Fibroblast of the aortic adventitia (primary cell): ENCODE results near the gene SLC51A. TPM values are rescaled to one million over a fixed set of nuclear protein-coding genes. Genes with fewer than 3 reads are reported as not detected.

Source experiments
- DNase-seq: peaks from one replicate; pipeline ENCODE4 v3.0.0-alpha.2; 2010; ENCODE audit warnings: low read depth
- H3K4me3 ChIP-seq: 2 replicates; pipeline ENCODE4 v1.5.1; 2011; ENCODE audit warnings: low read depth, mild to moderate bottlenecking, control low read depth, low read length, moderate library complexity
- total RNA-seq: library from RNA; depleted of rRNA; stranded (reverse); fragments of >200 nt; gene quantifications from 2 replicates; pipeline ENCODE4 v1.2.3, GENCODE V29; 2012; ENCODE audit warnings: low replicate concordance
- TF ChIP-seq, protein P1 (sequence below): IDR thresholded peaks from 2 replicates; pipeline ENCODE4 v1.5.1; 2011; ENCODE audit warnings: mild to moderate bottlenecking, low read length, control low read depth, inconsistent platforms; ENCODE audit not compliant: insufficient read depth

The SLC51A gene
- total RNA-seq, 1 donor, result not detected

DNA sequence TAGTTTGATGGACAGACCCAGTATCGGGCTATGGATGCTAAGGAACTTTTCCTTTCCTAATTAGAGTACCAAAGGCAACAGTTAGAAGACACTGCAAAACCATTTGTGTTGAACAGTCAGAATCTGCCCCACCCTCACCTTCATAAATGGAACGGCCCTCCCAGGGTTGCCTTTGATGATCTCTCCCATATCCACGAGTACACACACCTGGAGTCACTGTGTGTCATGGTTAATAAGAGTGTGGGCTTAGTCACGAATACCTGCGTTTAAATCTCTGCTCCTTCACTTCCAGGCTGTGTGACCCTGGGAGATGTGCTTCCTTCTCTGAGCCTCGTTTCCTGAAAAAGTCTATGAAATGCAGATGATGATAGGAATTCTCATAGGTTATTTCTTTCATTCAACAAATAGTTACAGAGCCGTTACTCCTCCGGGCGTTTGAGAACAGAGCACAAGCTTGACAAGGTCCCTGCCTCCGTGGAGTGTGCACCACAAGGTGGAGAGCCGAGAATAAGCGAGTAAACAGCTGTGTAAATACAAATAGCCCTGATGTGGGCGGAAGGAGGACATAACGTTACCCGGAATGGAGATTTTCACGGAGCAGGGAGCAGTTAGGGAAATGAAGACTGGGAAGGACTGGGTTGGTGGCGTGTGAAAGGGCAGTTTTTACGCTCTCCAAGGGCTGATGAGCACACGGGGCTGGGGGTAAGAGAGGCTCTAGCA is 6.7 kb downstream of the SLC51A start:
- DNase-seq, result no peak
- TF ChIP-seq, protein P1, sequence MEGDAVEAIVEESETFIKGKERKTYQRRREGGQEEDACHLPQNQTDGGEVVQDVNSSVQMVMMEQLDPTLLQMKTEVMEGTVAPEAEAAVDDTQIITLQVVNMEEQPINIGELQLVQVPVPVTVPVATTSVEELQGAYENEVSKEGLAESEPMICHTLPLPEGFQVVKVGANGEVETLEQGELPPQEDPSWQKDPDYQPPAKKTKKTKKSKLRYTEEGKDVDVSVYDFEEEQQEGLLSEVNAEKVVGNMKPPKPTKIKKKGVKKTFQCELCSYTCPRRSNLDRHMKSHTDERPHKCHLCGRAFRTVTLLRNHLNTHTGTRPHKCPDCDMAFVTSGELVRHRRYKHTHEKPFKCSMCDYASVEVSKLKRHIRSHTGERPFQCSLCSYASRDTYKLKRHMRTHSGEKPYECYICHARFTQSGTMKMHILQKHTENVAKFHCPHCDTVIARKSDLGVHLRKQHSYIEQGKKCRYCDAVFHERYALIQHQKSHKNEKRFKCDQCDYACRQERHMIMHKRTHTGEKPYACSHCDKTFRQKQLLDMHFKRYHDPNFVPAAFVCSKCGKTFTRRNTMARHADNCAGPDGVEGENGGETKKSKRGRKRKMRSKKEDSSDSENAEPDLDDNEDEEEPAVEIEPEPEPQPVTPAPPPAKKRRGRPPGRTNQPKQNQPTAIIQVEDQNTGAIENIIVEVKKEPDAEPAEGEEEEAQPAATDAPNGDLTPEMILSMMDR, result no peak
- no peak overlapping the region for H3K4me3 ChIP-seq

DNA sequence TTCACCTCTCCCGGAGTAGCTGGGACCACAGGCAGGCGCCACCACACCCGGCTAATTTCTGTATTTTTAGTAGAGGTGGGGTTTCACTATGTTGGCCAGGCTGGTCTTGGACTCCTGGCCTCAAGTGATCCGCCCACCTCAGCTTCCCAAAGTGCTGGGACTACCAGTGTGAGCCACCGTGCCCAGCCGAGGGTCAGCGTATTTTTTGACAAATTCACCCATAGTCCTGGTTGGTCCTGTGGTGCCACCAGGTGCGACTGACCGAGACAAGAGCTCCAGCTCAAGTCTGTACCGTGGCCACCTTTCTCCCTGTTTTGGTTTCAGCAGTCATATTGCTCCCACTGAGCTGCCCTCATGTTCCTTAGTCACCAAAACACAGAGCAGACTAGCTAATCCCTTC is 8.8 kb downstream of the SLC51A start:
- TF ChIP-seq, protein P1, result no peak
- no peak overlapping the region for H3K4me3 ChIP-seq
- no peak for DNase-seq

DNA sequence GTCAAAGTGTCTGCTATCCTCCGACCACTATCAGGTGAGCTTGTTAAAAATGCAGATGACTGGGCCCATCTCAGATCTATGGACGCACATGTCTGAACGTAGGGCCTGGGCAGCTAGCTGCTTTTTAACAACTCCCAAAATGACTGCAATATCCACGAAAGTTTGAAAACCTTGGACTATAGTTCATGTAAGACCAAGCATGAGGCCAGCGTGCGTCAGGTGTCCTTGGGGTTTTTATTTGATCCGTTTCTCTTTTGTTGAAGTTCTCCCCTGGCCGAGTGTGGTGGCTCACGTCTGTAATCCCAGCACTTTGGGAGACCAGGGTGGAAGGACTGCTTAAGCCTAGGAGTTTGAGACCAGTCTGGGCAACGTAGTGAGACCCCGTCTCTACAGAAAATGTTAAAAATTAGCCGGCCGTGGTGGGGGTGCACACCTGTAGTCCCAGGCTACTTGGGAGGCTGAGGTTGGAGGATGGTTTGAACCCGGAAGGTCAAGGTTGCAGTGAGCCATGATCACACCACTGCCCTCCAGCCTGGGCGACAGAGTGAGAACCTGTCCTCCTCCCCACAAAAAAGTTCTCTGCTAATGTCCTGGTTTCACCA is 9.5 kb downstream of the SLC51A start:
- no peak overlapping the region for H3K4me3 ChIP-seq
- no peak for DNase-seq
- TF ChIP-seq, protein P1, result no peak

DNA sequence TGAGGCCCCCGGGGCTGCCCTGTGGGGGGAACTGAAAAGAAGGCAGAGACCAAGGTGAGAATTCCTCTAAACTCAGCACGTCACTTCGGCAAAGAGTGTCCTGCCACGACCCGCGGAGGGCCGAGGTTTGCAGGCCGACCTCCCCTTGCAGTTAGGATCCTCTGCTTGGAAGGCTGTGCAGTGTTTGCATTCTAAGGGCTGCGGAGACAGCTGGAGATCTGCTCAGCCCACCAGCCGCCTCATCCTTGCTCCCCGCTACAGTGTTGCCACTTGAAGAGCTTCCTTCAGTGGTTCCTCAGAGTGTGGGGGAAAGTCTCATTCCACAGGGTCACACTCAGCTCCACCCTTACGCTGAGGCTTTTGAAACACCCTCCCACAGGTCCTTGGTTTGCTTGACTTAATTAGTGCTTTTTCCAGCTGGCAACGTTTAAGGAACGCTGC is 10.8 kb downstream of the SLC51A start:
- TF ChIP-seq, protein P1, result no peak
- no peak overlapping the region for H3K4me3 ChIP-seq
- no peak for DNase-seq

DNA sequence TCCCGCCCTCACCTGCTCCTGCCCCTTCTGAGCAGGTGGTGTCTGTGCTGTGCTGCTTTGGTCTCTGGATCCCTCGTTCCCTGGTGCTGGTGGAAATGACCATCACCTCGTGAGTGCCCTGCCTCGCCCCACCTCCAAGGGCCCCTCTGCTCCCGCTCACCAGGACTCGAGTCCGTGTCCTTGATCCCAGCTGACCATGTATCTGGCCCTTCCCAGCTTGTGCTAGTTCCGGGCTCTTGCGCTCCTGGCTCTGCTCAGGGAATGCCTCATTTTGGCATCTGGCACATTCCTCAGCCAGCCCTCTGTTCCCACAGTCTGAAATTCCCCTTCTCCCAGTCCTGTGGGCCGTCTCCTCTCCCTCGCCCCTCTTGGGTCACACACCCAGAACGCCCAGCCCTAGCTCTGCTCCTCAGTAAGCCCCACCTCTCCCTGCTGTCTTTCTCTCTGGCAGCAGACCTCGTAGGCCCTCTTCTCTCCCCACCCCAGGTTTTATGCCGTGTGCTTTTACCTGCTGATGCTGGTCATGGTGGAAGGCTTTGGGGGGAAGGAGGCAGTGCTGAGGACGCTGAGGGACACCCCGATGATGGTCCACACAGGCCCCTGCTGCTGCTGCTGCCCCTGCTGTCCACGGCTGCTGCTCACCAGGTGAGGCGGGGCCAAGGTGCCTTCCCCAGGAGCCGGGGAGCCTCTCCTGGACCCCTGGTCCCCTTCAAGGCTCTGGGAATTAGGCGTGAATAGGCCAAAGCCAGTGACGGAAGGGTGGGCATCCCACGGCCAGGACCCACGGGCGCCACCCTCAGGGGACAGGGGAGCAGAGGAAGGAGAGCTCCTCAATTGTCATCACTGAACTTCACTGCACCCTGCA is 11.5 kb downstream of the SLC51A start:
- no peak overlapping the region for H3K4me3 ChIP-seq
- peak; percentile 49 for DNase-seq
- TF ChIP-seq, protein P1, result no peak

DNA sequence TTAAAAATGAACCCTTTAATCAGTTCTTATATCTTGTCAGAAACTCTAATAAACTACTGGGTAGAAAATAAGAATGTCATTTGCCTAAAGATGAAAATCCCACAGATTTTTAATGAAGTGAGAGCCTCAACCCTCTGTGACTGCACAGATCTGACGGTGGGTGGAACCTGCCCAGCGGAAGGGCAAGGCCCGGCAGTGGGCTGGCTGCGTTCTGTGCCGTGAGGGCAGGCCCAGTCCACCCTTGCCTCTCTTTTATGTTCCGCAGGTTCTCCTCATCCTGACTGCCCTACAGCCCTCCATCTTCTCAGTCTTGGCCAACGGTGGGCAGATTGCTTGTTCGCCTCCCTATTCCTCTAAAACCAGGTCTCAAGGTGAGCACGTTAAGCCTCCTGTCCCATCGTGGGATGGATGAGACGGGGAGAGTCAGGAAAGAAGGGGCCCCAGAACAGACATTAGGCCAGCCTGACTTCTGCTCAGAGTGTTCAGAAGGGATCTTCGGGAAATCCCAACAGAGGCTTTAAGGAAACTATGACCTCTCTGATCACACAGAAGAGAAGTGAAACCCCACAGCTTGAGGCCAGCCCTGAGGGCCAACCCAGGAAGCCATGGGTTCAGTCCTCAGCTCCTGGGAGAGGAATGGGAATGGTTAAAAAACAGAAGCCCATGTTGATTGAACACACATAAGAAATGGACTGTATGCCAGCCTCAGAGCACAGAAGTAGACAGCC is 16.0 kb downstream of the SLC51A start:
- no peak for DNase-seq
- H3K4me3 ChIP-seq, result no peak overlapping the region
- TF ChIP-seq, protein P1, result no peak
